SU-DHL-6 (cell line): Measurements from ENCODE around the gene LRTM2.

ENCODE experiments used
- H2AFZ ChIP-seq: fragments of 200-600 bp; sonication (generic); 2 replicates; pipeline ENCODE4 v1.6.1; 2014; ENCODE audit warnings: low read depth, mild to moderate bottlenecking, moderate library complexity, mixed read lengths, antibody characterized with exemption, low read length; ENCODE audit not compliant: severe bottlenecking
- H3F3A ChIP-seq: fragments of 200-600 bp; shearing (Covaris generic); 2 replicates; pipeline ENCODE4 v1.6.0; 2016; ENCODE audit warnings: antibody characterized with exemption, mild to moderate bottlenecking; ENCODE audit not compliant: insufficient read depth
- H3K27ac ChIP-seq: fragments of 200-600 bp; sonication (generic); 2 replicates; pipeline ENCODE4 v1.5.1; 2016; ENCODE audit warnings: low read depth, mild to moderate bottlenecking, low read length, moderate library complexity, mixed read lengths
- H3K27me3 ChIP-seq: fragments of 200-600 bp; sonication (generic), shearing (Covaris generic); 2 replicates; pipeline ENCODE4 v1.6.0; 2014; ENCODE audit warnings: mild to moderate bottlenecking, low read length
- H3K36me3 ChIP-seq: fragments of 200-600 bp; sonication (generic); 2 replicates; pipeline ENCODE4 v1.6.1; 2014; ENCODE audit warnings: mild to moderate bottlenecking, low read length, mixed read lengths
- H3K4me2 ChIP-seq: fragments of 300-600, 200-600 bp; shearing (Covaris generic), sonication (generic); 2 replicates; pipeline ENCODE4 v1.6.0; 2014; ENCODE audit warnings: low read length, low read depth, mild to moderate bottlenecking; ENCODE audit not compliant: poor library complexity, severe bottlenecking
- H3K4me3 ChIP-seq: fragments of 200-600 bp; sonication (generic); 2 replicates; pipeline ENCODE4 v1.5.1; 2014; ENCODE audit warnings: antibody characterized with exemption, low read length, mild to moderate bottlenecking, mixed read lengths; ENCODE audit not compliant: insufficient read depth, poor library complexity, severe bottlenecking
- H3K79me2 ChIP-seq: fragments of 200-600 bp; sonication (generic); 2 replicates; pipeline ENCODE4 v1.6.1; 2014; ENCODE audit warnings: mild to moderate bottlenecking, low read length, moderate library complexity; ENCODE audit not compliant: insufficient read depth
- H3K9ac ChIP-seq: fragments of 200-600 bp; sonication (generic); 2 replicates; pipeline ENCODE4 v1.7.0; 2014; ENCODE audit warnings: mild to moderate bottlenecking, low read length
- H3K9me2 ChIP-seq: fragments of 200-600 bp; sonication (generic); replicated peaks from 2 replicates; pipeline ENCODE4 v1.6.1; 2014; ENCODE audit warnings: low read length; ENCODE audit not compliant: insufficient read depth
- H3K9me3 ChIP-seq: fragments of 200-600 bp; sonication (generic); 2 replicates; pipeline ENCODE4 v1.6.1; 2014; ENCODE audit warnings: low read length, mixed read lengths; ENCODE audit not compliant: insufficient read depth
- H4K20me1 ChIP-seq: fragments of 200-600 bp; sonication (generic); 2 replicates; pipeline ENCODE4 v1.6.1; 2014; ENCODE audit warnings: low read depth, mild to moderate bottlenecking, antibody characterized with exemption, low read length, moderate library complexity, mixed read lengths
- CTCF ChIP-seq: fragments of 200-600 bp; sonication (generic); IDR thresholded peaks from one replicate; pipeline ENCODE4 v1.5.1; 2017; ENCODE audit warnings: antibody characterized with exemption, mild to moderate bottlenecking, low read length, moderate library complexity; ENCODE audit not compliant: insufficient read depth, poor library complexity, severe bottlenecking
- EZH2phosphoT487 ChIP-seq: fragments of 200-600 bp; sonication (generic), shearing (Covaris generic); conservative IDR thresholded peaks from 2 replicates; pipeline ENCODE4 v1.6.1; 2018; ENCODE audit warnings: mild to moderate bottlenecking, antibody characterized with exemption, low read length, moderate library complexity, mixed read lengths

Gene LRTM2

GRCh38 chr12:1781772-1782171 lies 38.6 kb upstream of the LRTM2 start:
- Histone ChIP-seq H3F3A (no peaks in the 10 kb centered on the region), H2AFZ (no peak overlapping the region), H3K9me2 (no peaks in the 10 kb centered on the region), H3K4me3 (no peak overlapping the region), H3K9me3 (no peaks in the 10 kb centered on the region), H4K20me1 (no peaks in the 10 kb centered on the region), H3K4me2 (no peak overlapping the region), H3K9ac (no peak overlapping the region), H3K79me2 (no peaks in the 10 kb centered on the region), H3K27me3 (no peaks in the 10 kb centered on the region), H3K36me3 (peaks cover 18% of the 10 kb centered on the region; the same call in 1 of the 2 replicates), H3K27ac (no peak overlapping the region)
- TF ChIP-seq EZH2phosphoT487: no peak
- TF ChIP-seq CTCF: no peak

DNA sequence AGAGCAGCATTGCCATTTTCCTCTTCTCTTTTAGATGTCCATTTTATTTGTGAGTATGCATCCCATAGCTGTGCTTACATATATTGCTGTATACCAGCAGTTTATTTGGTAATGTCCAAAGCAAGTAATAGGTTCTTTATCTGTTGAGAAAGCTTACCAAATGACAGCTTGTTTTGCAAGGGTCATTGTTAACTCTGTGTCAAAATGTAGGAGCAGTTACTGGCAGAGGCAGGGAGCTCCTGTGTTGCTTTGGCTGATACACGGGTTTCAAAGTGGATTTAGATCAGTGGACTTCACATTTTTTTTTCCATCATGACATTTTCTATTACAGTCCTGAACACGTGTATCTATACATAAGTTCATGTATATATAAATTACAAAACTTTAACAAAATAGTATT lies 38.1 kb upstream of the LRTM2 start:
- no peak for TF ChIP-seq EZH2phosphoT487
- no peak for TF ChIP-seq CTCF
- Histone ChIP-seq H3K79me2 (no peaks in the 10 kb centered on the region), H2AFZ (no peak overlapping the region), H3K27me3 (no peaks in the 10 kb centered on the region), H3K9ac (no peak overlapping the region), H3F3A (no peaks in the 10 kb centered on the region), H3K4me3 (no peak overlapping the region), H3K4me2 (no peak overlapping the region), H4K20me1 (no peaks in the 10 kb centered on the region), H3K27ac (no peak overlapping the region), H3K36me3 (peaks cover 18% of the 10 kb centered on the region; the same call in 1 of the 2 replicates), H3K9me3 (no peaks in the 10 kb centered on the region), H3K9me2 (no peaks in the 10 kb centered on the region)

- Histone ChIP-seq H3K9me3 (no peaks in the 10 kb centered on the region), H3K27me3 (no peaks in the 10 kb centered on the region), H3K4me2 (no peak overlapping the region), H3K9ac (no peak overlapping the region), H3K79me2 (no peaks in the 10 kb centered on the region), H4K20me1 (no peaks in the 10 kb centered on the region), H3K4me3 (no peak overlapping the region), H3K9me2 (no peaks in the 10 kb centered on the region), H2AFZ (no peak overlapping the region), H3F3A (peaks cover 7% of the 10 kb centered on the region; the same call in 1 of the 2 replicates), H3K27ac (no peak overlapping the region), H3K36me3 (no peaks in the 10 kb centered on the region; the same call in 1 of the 2 replicates)
- TF ChIP-seq CTCF: no peak
- TF ChIP-seq EZH2phosphoT487: no peak
Measured at GRCh38 chr12:1787714-1788113, 32.7 kb upstream of the LRTM2 start.

- H3F3A ChIP-seq: peaks cover 7% of the 10 kb centered on the region; the same call in 1 of the 2 replicates
- H3K4me2 ChIP-seq: no peak overlapping the region
- no peaks in the 10 kb centered on the region for H3K9me2 ChIP-seq
- no peak overlapping the region for H3K4me3 ChIP-seq
- TF ChIP-seq EZH2phosphoT487: no peak
- TF ChIP-seq CTCF: no peak
- H3K79me2 ChIP-seq: no peaks in the 10 kb centered on the region
- H3K36me3 ChIP-seq: no peaks in the 10 kb centered on the region; the same call in 1 of the 2 replicates
- no peak overlapping the region for H2AFZ ChIP-seq
- no peaks in the 10 kb centered on the region for H4K20me1 ChIP-seq
- H3K27me3 ChIP-seq: no peaks in the 10 kb centered on the region
- H3K27ac ChIP-seq: no peak overlapping the region
- no peaks in the 10 kb centered on the region for H3K9me3 ChIP-seq
- no peak overlapping the region for H3K9ac ChIP-seq
Measured at GRCh38 chr12:1790444-1790843, 29.9 kb upstream of the LRTM2 start.
